Left ventricle myocardium superior (tissue), 1 donor: ENCODE data around the gene AXIN1. TPM values are rescaled to one million over a fixed set of nuclear protein-coding genes. Genes with fewer than 3 reads are reported as not detected.
"Not testable (repeated sequence)": the region's sequence is repeated elsewhere in the genome, so short reads cannot be mapped to it uniquely, and the experiment has no call there.

Experiments used
- ATAC-seq: fragments of 200-7000 bp; cut with Tn5 transposase; one replicate; pipeline ENCODE4 v1.9.1; 2020; ENCODE audit warnings: mild to moderate bottlenecking, moderate library complexity
- DNase-seq: peaks from one replicate; pipeline ENCODE4 v3.0.0-alpha.2; 2020
- intact Hi-C: fragments of 100-400 bp; cut with micrococcal nuclease; formaldehyde crosslinking; loops from one replicate; pipeline ENCODE4 v1.11.0; 2022
- long read RNA-seq: library from polyadenylated mRNA; unstranded; transcript quantifications from one replicate; pipeline ENCODE4 v2.0.0, GENCODE V29; 2021
- total RNA-seq: library from RNA; stranded (reverse); fragmentation: NEBNext Ultra II Directional; extraction: Animal tissue kit (Norgen Biotek cat#: 25700); gene quantifications from one replicate; pipeline ENCODE4 v1.2.1, GENCODE V29; 2021
- donor health status: DM: no; HTN: yes; CAD: no; lungs with severe emphysema.

AXIN1 gene
- 14.4 TPM for total RNA-seq
- long read RNA-seq, transcript AXIN1-202 (10 exons, 3,324 nt): major isoform, 6 of 20 reads
- long read RNA-seq, partial matches to known transcripts: 3 of 20 reads
- long read RNA-seq, other reads (novel, unspliced or antisense): 10 of 20 reads

GRCh38 chr16:352547-353403 is at the start of gene AXIN1:
Gene AXIN1 (minus strand): TSS chr16:352723. CDS start chr16:347025, 5,698 bp downstream.
- ATAC-seq (peak; percentile 93), DNase-seq (peak; percentile 100)
- intact Hi-C loops: no loop called here

DNA sequence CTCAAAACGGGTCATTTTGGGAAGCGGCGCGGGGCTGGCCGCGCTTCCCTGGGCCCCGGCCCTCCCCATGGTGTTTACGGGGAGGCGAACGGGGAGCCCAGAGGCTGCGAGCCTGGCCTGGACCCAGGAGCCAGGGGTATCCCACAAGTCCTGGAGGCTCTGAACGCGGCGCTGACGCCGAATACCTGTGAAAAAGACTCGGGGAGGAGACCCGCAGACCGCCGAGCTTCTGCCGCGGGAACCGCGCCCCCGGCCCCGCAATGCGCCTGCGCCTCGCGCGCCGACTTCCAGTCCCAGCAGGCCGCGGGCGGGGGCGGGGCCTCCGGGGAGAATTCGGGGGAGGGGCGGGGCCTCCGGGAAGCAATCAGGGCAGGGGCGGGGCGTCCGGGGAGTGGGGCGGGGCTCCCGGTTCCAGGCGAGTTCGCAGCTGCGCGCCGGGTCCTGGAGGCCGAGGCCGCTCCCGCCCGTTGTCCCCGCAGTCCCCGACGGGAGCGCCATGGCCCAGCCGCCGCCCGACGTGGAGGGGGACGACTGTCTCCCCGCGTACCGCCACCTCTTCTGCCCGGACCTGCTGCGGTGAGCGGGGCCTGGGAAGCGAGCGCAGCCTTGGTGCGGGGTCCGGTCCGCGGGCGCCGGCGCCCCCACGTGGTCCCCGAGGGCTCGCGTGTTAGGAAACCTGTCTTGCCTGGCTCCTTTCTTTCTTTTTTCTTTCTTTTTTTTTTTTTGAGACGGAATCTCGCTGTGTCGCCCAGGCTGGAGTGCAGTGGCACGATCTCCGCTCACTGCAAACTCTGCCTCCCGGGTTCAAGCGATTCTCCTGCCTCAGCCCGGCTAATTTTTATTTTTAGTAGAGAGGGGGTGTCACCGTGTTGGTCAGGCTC is 49.2 kb upstream of the AXIN1 start, which contains the start of gene DECR2:
DECR2 (plus strand) TSS at position 418 of the 881 bp plus-strand sequence; CDS start at position 497, 79 bp downstream.
- peak; percentile 98 for DNase-seq
- intact Hi-C loops: no loop called here
- ATAC-seq: peak; percentile 91

DNA sequence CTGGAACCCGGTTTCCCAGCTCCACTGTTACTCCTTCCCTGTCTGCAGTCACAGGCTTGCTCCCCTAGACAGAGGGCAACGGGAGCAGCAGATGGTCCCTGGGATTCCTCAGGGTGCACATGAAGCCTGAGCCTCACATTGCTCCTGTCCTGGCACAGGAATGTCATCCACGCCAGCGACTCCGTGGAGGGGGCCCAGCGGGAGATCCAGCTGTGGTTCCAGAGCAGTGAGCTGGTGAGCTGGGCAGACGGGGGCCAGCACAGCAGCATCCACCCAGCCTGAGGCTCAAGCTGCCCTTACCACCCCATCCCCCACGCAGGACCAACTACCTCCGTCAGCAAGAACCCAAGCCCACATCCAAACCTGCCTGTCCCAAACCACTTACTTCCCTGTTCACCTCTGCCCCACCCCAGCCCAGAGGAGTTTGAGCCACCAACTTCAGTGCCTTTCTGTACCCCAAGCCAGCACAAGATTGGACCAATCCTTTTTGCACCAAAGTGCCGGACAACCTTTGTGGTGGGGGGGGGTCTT is 47.6 kb upstream of the AXIN1 start:
- ATAC-seq (no peak), DNase-seq (no peak)
- intact Hi-C loops: no loop called here

- intact Hi-C loops: no loop called here
- ATAC-seq (no peak), DNase-seq (no peak)
Measured at GRCh38 chr16:399340-400019, 47.0 kb upstream of the AXIN1 start.

- DNase-seq (no peak), ATAC-seq (no peak)
- intact Hi-C loops: no loop called here
Measured at GRCh38 chr16:398561-399339, 46.2 kb upstream of the AXIN1 start.

DNA sequence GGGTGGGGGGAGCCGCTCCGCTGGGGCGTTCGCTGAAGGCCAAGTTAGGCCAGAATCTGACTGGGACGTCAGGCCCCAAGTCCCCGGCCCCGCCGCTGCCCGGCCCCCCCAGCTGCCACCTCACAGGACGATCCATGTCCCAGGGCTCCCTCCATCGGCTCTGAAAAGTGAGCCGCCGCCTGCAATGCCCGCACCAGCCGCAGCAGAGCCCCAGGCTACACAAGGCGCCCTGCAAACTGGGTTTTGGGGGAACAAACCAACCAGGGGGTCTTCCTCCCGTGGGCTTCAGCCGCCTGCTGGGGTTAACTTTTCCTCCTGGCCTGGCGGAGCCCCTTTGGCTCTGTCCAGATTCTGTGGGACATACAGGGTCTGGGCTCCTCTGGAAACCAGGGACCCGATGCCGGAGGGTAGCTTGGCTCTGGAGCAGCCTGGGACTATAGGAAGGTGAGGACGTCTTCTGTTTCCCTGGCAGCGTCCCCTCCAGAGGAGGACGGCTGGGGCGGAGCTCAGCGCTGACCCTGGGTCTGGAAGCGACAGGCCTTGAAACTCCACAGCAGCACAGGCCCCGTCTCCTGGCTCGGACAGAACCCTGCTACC is 45.3 kb upstream of the AXIN1 start:
- intact Hi-C loops: no loop called here
- ATAC-seq: peak; percentile 43
- peak; percentile 84 for DNase-seq

DNA sequence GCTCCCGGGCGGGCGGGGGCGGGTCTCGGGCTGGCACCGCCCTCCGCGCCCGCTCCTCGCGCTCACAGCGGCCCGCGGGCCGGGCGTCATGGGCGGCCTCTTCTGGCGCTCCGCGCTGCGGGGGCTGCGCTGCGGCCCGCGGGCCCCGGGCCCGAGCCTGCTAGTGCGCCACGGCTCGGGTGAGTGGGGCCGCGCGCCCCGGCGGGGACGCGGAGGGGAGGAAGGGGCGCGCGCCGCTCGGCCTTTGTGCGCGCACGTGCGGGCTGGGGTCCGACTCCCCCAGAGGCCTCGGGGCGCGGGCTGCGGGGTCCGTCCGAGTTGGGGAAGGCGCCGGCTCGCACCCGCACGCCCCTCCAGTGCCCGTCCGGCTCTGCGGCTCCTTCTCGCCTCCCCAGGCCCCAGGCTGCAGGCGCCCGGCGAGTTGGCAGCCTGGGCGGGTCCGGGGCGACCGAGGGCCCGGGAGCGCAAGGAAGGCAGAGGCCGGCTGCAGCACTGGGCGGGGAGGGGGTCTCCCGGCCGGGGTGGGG is 44.7 kb upstream of the AXIN1 start, which contains the start of gene NME4:
NME4 (plus strand) TSS at position 65 of the 527 bp plus-strand sequence; CDS start at position 89, 24 bp downstream.
- ATAC-seq (peak; percentile 5), DNase-seq (peak; percentile 68)
- intact Hi-C loops: no loop called here

GRCh38 chr16:396605-397004 is 44.1 kb upstream of the AXIN1 start:
- intact Hi-C loops: no loop called here
- ATAC-seq (peak; percentile 21), DNase-seq (peak; percentile 66)

DNA sequence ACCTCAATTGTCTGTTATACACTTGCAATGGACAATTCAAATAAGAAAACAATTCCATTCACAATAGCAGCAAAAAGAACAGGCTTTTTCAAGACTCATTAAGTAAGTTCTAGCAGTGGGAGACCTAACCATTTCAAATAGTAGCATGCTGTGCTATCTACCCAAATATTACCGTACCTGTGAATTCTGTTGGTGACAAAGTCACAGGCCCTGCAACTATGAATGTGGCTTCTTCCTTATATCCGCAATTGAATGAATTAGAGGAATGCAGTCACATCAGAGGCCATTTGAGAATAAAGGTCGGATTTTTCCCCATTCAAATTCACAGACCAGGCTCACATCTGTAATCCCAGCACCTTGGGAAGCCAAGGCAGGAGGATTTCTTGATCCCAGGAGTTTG is 43.7 kb upstream of the AXIN1 start:
- DNase-seq: no peak
- intact Hi-C loops: no loop called here
- no peak for ATAC-seq

DNA sequence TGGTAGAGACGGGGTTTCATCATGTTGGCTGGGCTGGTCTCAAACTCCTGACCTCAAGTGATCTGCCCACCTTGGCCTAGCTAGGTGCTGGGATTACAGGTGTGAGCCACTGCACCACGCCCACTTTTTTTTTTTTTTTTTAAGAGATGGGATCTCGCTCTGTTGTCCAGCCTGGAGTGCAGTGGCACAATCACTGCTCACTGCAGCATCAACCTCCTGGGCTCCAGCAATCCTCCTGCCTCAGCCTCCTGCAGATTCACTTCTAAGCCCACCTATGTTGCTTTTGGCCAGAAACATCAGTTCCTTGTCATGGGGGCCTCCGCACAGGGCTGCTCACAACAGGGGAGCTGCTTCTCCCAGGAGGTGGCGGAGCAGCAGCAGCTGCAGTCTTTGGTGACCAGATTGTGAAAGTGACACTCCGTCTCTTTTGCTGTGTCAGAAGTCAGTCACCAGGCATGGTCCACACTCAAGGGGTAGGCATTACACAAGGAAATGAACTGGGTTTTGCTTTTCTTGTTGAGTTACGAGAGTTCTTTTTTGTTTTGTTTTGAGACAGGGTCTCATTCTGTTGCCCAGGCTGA is 40.0 kb upstream of the AXIN1 start:
- DNase-seq (no peak), ATAC-seq (no peak)
- intact Hi-C loops: no loop called here

DNA sequence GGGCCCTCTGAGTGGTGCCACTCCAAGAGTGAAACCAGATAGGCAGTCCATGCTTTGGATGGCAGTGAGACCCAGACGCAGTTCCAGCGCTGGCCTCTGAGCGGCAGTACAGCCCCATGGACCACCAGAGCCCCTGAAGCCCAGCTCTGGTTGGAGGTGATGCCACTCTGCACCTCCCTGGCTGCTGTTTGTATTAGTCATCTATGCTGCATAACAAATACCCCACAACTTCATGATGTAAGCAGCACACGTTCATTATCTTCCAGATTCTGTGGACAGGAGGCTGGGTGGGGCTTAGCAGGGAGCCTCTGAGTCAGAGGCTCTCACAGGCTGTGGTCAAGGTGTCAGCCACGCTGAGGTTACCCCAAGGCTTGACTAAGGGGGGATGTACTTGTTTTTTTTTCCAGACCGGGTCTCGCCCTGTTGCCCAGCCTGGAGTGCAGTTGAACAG is 39.4 kb upstream of the AXIN1 start:
- ATAC-seq: peak; percentile 25
- peak; percentile 67 for DNase-seq
- intact Hi-C loops: no loop called here

DNA sequence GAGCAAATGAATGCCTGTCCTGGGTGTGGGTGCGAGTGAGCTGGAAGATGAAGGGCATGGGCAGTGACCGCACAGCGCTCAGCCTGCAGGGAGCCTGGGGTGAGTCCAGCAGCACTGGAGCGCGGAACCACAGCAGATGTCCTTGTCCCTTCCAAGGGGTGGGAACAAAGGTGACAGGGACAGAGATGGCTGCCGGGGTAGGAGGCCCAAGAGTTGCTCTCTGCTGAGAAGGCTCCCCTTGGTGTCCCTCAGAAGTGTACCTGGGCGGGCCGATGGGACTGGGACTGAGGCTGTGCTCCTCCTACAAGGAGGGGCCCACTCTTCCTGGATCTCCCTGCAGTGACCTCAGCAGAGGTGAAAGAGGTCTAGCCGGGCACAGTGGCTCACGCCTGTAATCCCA is 36.8 kb upstream of the AXIN1 start:
- ATAC-seq (peak; percentile 8), DNase-seq (no peak)
- intact Hi-C loops: no loop called here

- intact Hi-C loops: not testable (repeated sequence)
- DNase-seq (peak; percentile 64), ATAC-seq (peak; percentile 50)
Measured at GRCh38 chr16:387761-388666, 35.5 kb upstream of the AXIN1 start.

DNA sequence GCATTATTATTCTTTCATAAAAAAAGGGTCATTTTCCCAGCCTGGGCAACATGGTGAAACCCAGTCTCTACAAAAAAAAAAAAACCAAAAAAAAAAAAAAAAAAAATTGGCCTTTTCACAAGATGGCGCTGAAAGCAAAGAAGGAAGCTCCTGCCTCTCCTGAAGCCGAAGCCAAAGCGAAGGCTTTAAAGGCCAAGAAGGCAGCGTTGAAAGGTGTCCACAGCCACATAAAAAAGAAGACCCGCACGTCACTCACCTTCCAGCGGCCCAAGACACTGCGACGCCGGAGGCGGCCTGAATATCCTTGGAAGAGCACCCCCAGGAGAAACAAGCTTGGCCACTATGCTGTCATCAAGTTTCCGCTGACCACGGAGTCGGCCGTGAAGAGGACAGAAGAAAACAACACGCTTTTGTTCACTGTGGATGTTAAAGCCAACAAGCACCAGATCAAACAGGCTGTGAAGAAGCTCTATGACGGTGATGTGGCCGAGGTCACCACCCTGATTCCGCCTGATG is 34.2 kb upstream of the AXIN1 start:
- peak; percentile 36 for DNase-seq
- no peak for ATAC-seq
- intact Hi-C loops: no loop called here

GRCh38 chr16:383326-384051 is 31.0 kb upstream of the AXIN1 start:
- ATAC-seq: no peak
- intact Hi-C loops: no loop called here
- DNase-seq: peak; percentile 31
